H1 (cell line): Measurements from ENCODE around the gene USP53. TPM values are rescaled to one million over a fixed set of nuclear protein-coding genes. Genes with fewer than 3 reads are reported as not detected.

Experiments
- CTCF ChIA-PET: fragments of 300-600 bp; sonication (Branson Sonifier 250); formaldehyde crosslinking; loops from one replicate; lab custom pipeline; 2021; ENCODE audit not compliant: partially characterized antibody; lab: Charles Lee
- POLR2A ChIA-PET: fragments of 300-600 bp; sonication (Branson Sonifier 250); formaldehyde crosslinking; loops from one replicate; lab custom pipeline; 2021; ENCODE audit warnings: inconsistent platforms; ENCODE audit not compliant: partially characterized antibody; lab: Charles Lee
- DNase-seq, 2 experiments: peaks; one replicate each; pipeline versions ENCODE4 v3.0.0 to v3.0.0-alpha.2; 2010 to 2022; ENCODE audit warnings: low spot score in 2 of 2, low read depth in 1 of 2, mixed read lengths in 1 of 2
- FAIRE-seq: peaks from 2 replicates; lab custom pipeline; 2011; peaks lifted over from hg19 to GRCh38; lab: Jason Lieb, UNC
- H2AFZ ChIP-seq: 2 replicates; pipeline ENCODE4 v1.8.1; 2012; ENCODE audit warnings: low read length, inconsistent platforms
- H2AK5ac ChIP-seq: 2 replicates; pipeline ENCODE4 v1.6.1; 2013; ENCODE audit warnings: low read depth, low read length
- H2BK120ac ChIP-seq: replicated peaks from 2 replicates; pipeline ENCODE3; 2013; ENCODE audit warnings: low read depth, low read length, inconsistent platforms
- H2BK12ac ChIP-seq: 2 replicates; pipeline ENCODE4 v1.6.1; 2013; ENCODE audit warnings: low read depth, low read length
- H2BK15ac ChIP-seq: 2 replicates; pipeline ENCODE4 v1.6.1; 2013; ENCODE audit warnings: low read length
- H2BK20ac ChIP-seq: 2 replicates; pipeline ENCODE4 v1.6.1; 2013; ENCODE audit warnings: low read length
- H2BK5ac ChIP-seq: 2 replicates; pipeline ENCODE4 v1.6.1; 2013; ENCODE audit warnings: low read depth, low read length
- H3K14ac ChIP-seq: 2 replicates; pipeline ENCODE4 v1.6.1; 2013; ENCODE audit warnings: inconsistent platforms; ENCODE audit not compliant: insufficient read length
- H3K18ac ChIP-seq: 2 replicates; pipeline ENCODE4 v1.6.1; 2013; ENCODE audit warnings: low read length; ENCODE audit errors: extremely low read depth
- H3K23ac ChIP-seq: 2 replicates; pipeline ENCODE4 v1.6.1; 2013; ENCODE audit warnings: inconsistent platforms; ENCODE audit not compliant: insufficient read length
- H3K23me2 ChIP-seq: 2 replicates; pipeline ENCODE4 v1.6.1; 2013; ENCODE audit warnings: low read depth, low read length
- H3K27ac ChIP-seq: 2 replicates; pipeline ENCODE4 v1.6.1; 2011; ENCODE audit warnings: low read depth, low read length, inconsistent platforms
- H3K27me3 ChIP-seq, 4 experiments: replicated peaks in 1 of 4; 1 replicate in 1 of 4; 2 replicates in 3 of 4; pipeline versions ENCODE4 v1.6.1 to v1.8.1; 2011 to 2013; ENCODE audit warnings: low read length in 3 of 4, mild to moderate bottlenecking in 3 of 4, inconsistent platforms in 2 of 4, mixed read lengths in 2 of 4, moderate library complexity in 1 of 4; ENCODE audit not compliant: control insufficient read depth in 3 of 4, insufficient read depth in 3 of 4; ENCODE audit errors: extremely low read depth in 1 of 4
- H3K36me3 ChIP-seq, 4 experiments: 2 replicates each; pipeline versions ENCODE4 v1.6.1 to v1.8.1; 2011 to 2013; ENCODE audit warnings: mild to moderate bottlenecking in 4 of 4, low read length in 3 of 4, moderate library complexity in 2 of 4, control low read depth in 1 of 4, inconsistent platforms in 1 of 4; ENCODE audit not compliant: insufficient read depth in 4 of 4, control insufficient read depth in 2 of 4
- H3K4ac ChIP-seq: replicated peaks from 2 replicates; pipeline ENCODE3; 2013; ENCODE audit warnings: low read length, low read depth, mixed read lengths, inconsistent platforms; ENCODE audit not compliant: insufficient read length
- H3K4me1 ChIP-seq, 4 experiments: replicated peaks in 1 of 4; 1 replicate in 1 of 4; 2 replicates in 3 of 4; pipeline versions ENCODE4 v1.6.1 to v1.8.1; 2011 to 2013; ENCODE audit warnings: low read length in 3 of 4, inconsistent platforms in 2 of 4, mixed read lengths in 1 of 4; ENCODE audit not compliant: insufficient read depth in 4 of 4, control insufficient read depth in 3 of 4
- H3K4me2 ChIP-seq, 2 experiments: 2 replicates each; pipeline versions ENCODE4 v1.6.1 to v1.8.1; 2011 to 2013; ENCODE audit warnings: low read depth in 2 of 2, low read length in 2 of 2, control low read depth in 1 of 2, inconsistent platforms in 1 of 2, mild to moderate bottlenecking in 1 of 2; ENCODE audit not compliant: insufficient read depth in 1 of 2
- H3K4me3 ChIP-seq, 4 experiments: fragments of 200-600, 300-600 bp in 1 of 4; sonication (generic), shearing (Covaris generic), sonication (Bioruptor Twin) in 1 of 4; 2 replicates each; pipeline versions ENCODE4 v1.5.1 to v1.8.1; 2011 to 2016; ENCODE audit warnings: low read length in 4 of 4, low read depth in 3 of 4, control low read depth in 2 of 4, inconsistent platforms in 2 of 4, mild to moderate bottlenecking in 2 of 4, mixed read lengths in 1 of 4, moderate library complexity in 1 of 4; ENCODE audit not compliant: insufficient read depth in 2 of 4; ENCODE audit errors: extremely low read depth in 1 of 4
- H3K56ac ChIP-seq: replicated peaks from 2 replicates; pipeline ENCODE3; 2013; ENCODE audit warnings: low read depth, mild to moderate bottlenecking, mixed read lengths, low read length, inconsistent platforms; ENCODE audit not compliant: insufficient read length
- H3K79me1 ChIP-seq: 2 replicates; pipeline ENCODE4 v1.6.1; 2013; ENCODE audit warnings: low read depth, low read length, control low read depth
- H3K79me2 ChIP-seq, 2 experiments: 2 replicates each; pipeline versions ENCODE4 v1.6.1 to v1.8.1; 2012 to 2013; ENCODE audit warnings: low read length in 2 of 2, mild to moderate bottlenecking in 2 of 2, inconsistent platforms in 1 of 2; ENCODE audit not compliant: insufficient read depth in 2 of 2, control insufficient read depth in 1 of 2
- H3K9ac ChIP-seq, 4 experiments: replicated peaks in 1 of 4; 1 replicate in 1 of 4; 2 replicates in 3 of 4; pipeline versions ENCODE4 v1.6.1 to v1.8.1; 2011 to 2013; ENCODE audit warnings: low read depth in 3 of 4, low read length in 3 of 4, control low read depth in 2 of 4, mild to moderate bottlenecking in 2 of 4, moderate library complexity in 2 of 4, inconsistent platforms in 1 of 4; ENCODE audit errors: extremely low read depth in 1 of 4
- H3K9me3 ChIP-seq, 2 experiments: 2 replicates each; pipeline versions ENCODE4 v1.6.1 to v1.8.1; 2012 to 2013; ENCODE audit warnings: mild to moderate bottlenecking in 2 of 2, moderate library complexity in 2 of 2, control low read depth in 1 of 2, inconsistent platforms in 1 of 2, low read depth in 1 of 2, low read length in 1 of 2, mixed read lengths in 1 of 2; ENCODE audit not compliant: insufficient read depth in 2 of 2
- H4K20me1 ChIP-seq, 2 experiments: replicated peaks in 1 of 2; 2 replicates each; pipeline versions ENCODE3 to v1.8.1; 2011 to 2013; ENCODE audit warnings: inconsistent platforms in 2 of 2, low read length in 2 of 2, mild to moderate bottlenecking in 1 of 2; ENCODE audit not compliant: insufficient read depth in 2 of 2, control insufficient read depth in 1 of 2
- H4K5ac ChIP-seq: 2 replicates; pipeline ENCODE4 v1.6.1; 2013; ENCODE audit warnings: low read length, low read depth, mixed read lengths, inconsistent platforms; ENCODE audit not compliant: insufficient read length
- H4K8ac ChIP-seq: 2 replicates; pipeline ENCODE4 v1.8.0; 2013; ENCODE audit warnings: mild to moderate bottlenecking, moderate library complexity, low read length, inconsistent platforms; ENCODE audit not compliant: insufficient read depth; ENCODE audit errors: extremely low read depth
- H4K91ac ChIP-seq: replicated peaks from 2 replicates; pipeline ENCODE3; 2013; ENCODE audit warnings: low read length, mixed read lengths, inconsistent platforms; ENCODE audit not compliant: insufficient read length
- EGR1 ChIP-seq: IDR thresholded peaks from 2 replicates; pipeline ENCODE4 v1.6.1; 2011; ENCODE audit warnings: low read depth, low read length, borderline replicate concordance
- WGBS, 2 experiments: shearing (Covaris generic) in 1 of 2; methylation state at CpG; one replicate each; pipeline versions ENCODE4 v1.1.6 to v1.1.7; 2013 to 2015; ENCODE audit warnings: low lambda C conversion rate in 2 of 2, mixed read lengths in 2 of 2, inconsistent platforms in 1 of 2, low coverage in 1 of 2, missing lambda C conversion rate in 1 of 2; ENCODE audit not compliant: insufficient replicate concordance in 2 of 2, insufficient coverage in 1 of 2, insufficient read length in 1 of 2; ENCODE audit errors: extremely low coverage in 1 of 2, missing lambda C conversion rate in 1 of 2; 5-methylcytosine and 5-hydroxymethylcytosine counted together
- polyA plus RNA-seq, 7 experiments: library from polyadenylated mRNA; depleted of rRNA in 3 of 7; stranded (reverse) in 5 of 7; unstranded in 2 of 7; fragments of >200 nt in 5 of 7; fragments of 200-250 nt in 2 of 7; gene quantifications; 1 replicate in 5 of 7; 2 replicates in 1 of 7; 4 replicates in 1 of 7; pipeline versions ENCODE4 v1.2.1 to v1.2.3, GENCODE V29; 2011 to 2013; ENCODE audit warnings: missing spikeins in 2 of 7, mixed read lengths in 2 of 7
- total RNA-seq: library from RNA; stranded (reverse); fragmentation: NEBNext Ultra II Directional; extraction: Animal tissue kit (Norgen Biotek cat#: 25700); gene quantifications from 2 replicates; pipeline ENCODE4 v1.2.1, GENCODE V29; 2021
- TF ChIP-seq, protein P1 (sequence below): IDR thresholded peaks from 2 replicates; pipeline ENCODE4 v1.6.1; 2012; ENCODE audit warnings: inconsistent platforms

Gene USP53
- total and polyA plus RNA-seq, 2 of the 8 experiments (the other 6 are each of a cell fraction or from before 2014, with no cell fraction given): 2.9 to 14.9 TPM

DNA sequence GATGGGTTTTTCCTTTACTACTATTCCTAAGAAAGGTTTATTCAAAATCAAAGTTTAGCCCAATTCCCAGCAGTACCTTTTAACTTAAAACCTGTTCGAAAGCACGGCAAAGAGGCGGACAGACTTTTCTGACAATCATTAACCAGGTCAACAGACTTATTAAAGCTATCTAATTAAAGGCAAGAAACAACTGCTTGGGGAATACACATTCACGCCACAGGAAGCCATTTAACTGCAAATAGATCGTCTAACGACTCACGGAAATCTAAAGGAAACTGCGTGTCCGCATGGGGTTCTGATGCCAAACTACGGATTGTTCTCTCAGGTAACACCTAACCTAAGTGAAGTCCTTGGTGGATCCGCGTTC lies 663 bp upstream of the USP53 start:
- DNase-seq (peak in 1 of 2 experiments; percentile 50), FAIRE-seq (no peak)
- 0 out of 2 replicates have a peak overlapping the region, but pooled peaks have one; percentile 75 for H2BK15ac ChIP-seq
- peak overlapping the region; percentile 91 to 99 (median 93) for H3K9ac ChIP-seq
- peak overlapping the region; percentile 99 for H2BK5ac ChIP-seq
- peak overlapping the region; percentile 72 to 86 (median 82) for H3K4me3 ChIP-seq
- H4K20me1 ChIP-seq: no peaks in the 10 kb centered on the region
- peak overlapping the region; percentile 58 to 75 for H3K4me2 ChIP-seq
- H3K4ac ChIP-seq: no peak overlapping the region
- H4K91ac ChIP-seq: peak overlapping the region; percentile 20
- POLR2A ChIA-PET: interaction anchor here (0.9 to 2.4 kb wide), 22 partner anchors 9 to 243 kb away, joined by 3 to 15 read pairs (median 4); a partner anchor contains a TSS
- peak overlapping the region; percentile 96 for H2AFZ ChIP-seq
- peak overlapping the region; percentile 41 for H4K5ac ChIP-seq
- H3K23ac ChIP-seq: no peak overlapping the region
- H3K79me1 ChIP-seq: no peaks in the 10 kb centered on the region
- H3K27ac ChIP-seq: peak overlapping the region; percentile 94
- CTCF ChIA-PET: interaction anchor here (0.8 to 4.4 kb wide), 8 partner anchors 9 to 243 kb away, joined by 3 to 18 read pairs (median 5); no protein-coding TSS in a partner anchor
- H3K27me3 ChIP-seq: no peaks in the 10 kb centered on the region
- peaks cover 0 to 27% of the 10 kb centered on the region in 2 experiments; a peak in 2 of 4 replicates for H3K79me2 ChIP-seq
- WGBS, 2 experiments: 0% methylated on average over 12 of the region's 12 CpGs; no CpG with 5 or more reads in 1 of the 2 experiments
- no peak for TF ChIP-seq EGR1
- TF ChIP-seq, protein P1, sequence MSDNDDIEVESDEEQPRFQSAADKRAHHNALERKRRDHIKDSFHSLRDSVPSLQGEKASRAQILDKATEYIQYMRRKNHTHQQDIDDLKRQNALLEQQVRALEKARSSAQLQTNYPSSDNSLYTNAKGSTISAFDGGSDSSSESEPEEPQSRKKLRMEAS: peak; percentile 20; the same call in 1 of the 2 replicates
- H3K23me2 ChIP-seq: peaks cover 6% of the 10 kb centered on the region
- H2BK20ac ChIP-seq: no peak overlapping the region
- peak overlapping the region; percentile 64; the same call in 1 of the 2 replicates for H2BK12ac ChIP-seq
- no peaks in the 10 kb centered on the region for H3K36me3 ChIP-seq
- H3K18ac ChIP-seq: peak overlapping the region; percentile 19; the same call in 1 of the 2 replicates
- H3K4me1 ChIP-seq: peaks cover 0 to 2% (median 0%) of the 10 kb centered on the region in 4 experiments; a peak in 2 of 7 replicates
- H4K8ac ChIP-seq: peak overlapping the region; percentile 90; the same call in 1 of the 2 replicates
- H2AK5ac ChIP-seq: no peak overlapping the region
- H3K9me3 ChIP-seq: no peaks in the 10 kb centered on the region
- peak overlapping the region; percentile 50 for H3K56ac ChIP-seq
- H2BK120ac ChIP-seq: peak overlapping the region; percentile 6
- H3K14ac ChIP-seq: no peak overlapping the region
